HepG2 (cell line): Measurements from ENCODE around the gene SYNJ2.

Source experiments
- CBX1 ChIP-seq: IDR thresholded peaks from one replicate; pipeline ENCODE4 v1.6.1; 2016; ENCODE audit warnings: antibody characterized with exemption, low read depth
- CHD4 ChIP-seq: fragments of 200-600 bp; sonication (generic); IDR thresholded peaks from 2 replicates; pipeline ENCODE4 v1.7.0; 2017; ENCODE audit warnings: mild to moderate bottlenecking, low read length, borderline replicate concordance
- CREM ChIP-seq, 2 experiments: sonication (generic) in 1 of 2; formaldehyde crosslinking in 1 of 2; IDR thresholded peaks; 2 replicates each; pipeline versions ENCODE4 v1.4.0 to v1.6.1; 2016 to 2020; ENCODE audit warnings: antibody characterized with exemption in 1 of 2, mild to moderate bottlenecking in 1 of 2, missing genetic modification reagents in 1 of 2
- CTCF ChIP-seq: sonication (generic); formaldehyde crosslinking; IDR thresholded peaks from 2 replicates; pipeline ENCODE4 v1.5.0; 2020; ENCODE audit warnings: mild to moderate bottlenecking, missing genetic modification reagents, moderate library complexity
- HDAC6 ChIP-seq: fragments of 200-600 bp; sonication (generic); IDR thresholded peaks from 2 replicates; pipeline ENCODE4 v1.7.0; 2017; ENCODE audit warnings: mild to moderate bottlenecking, antibody characterized with exemption, low read length, low read depth
- JUND ChIP-seq: sonication (generic); formaldehyde crosslinking; IDR thresholded peaks from 2 replicates; pipeline ENCODE4 v1.8.0; 2022; ENCODE audit warnings: mild to moderate bottlenecking, missing genetic modification reagents
- POLR2AphosphoS5 ChIP-seq: IDR thresholded peaks from 2 replicates; pipeline ENCODE4 v1.6.1; 2012; ENCODE audit warnings: low read depth, low read length
- SOX6 ChIP-seq, 2 experiments: fragments of 450-650 bp in 1 of 2; sonication (generic) in 1 of 2; formaldehyde crosslinking in 1 of 2; IDR thresholded peaks; 2 replicates each; pipeline versions ENCODE4 v1.4.0 to v1.6.1; 2017 to 2020; ENCODE audit warnings: antibody characterized with exemption in 1 of 2, mild to moderate bottlenecking in 1 of 2, missing genetic modification reagents in 1 of 2
- STAT6 ChIP-seq: sonication (generic); formaldehyde crosslinking; IDR thresholded peaks from 2 replicates; pipeline ENCODE4 v1.4.0; 2020; ENCODE audit warnings: missing genetic modification reagents, mild to moderate bottlenecking, borderline replicate concordance
- TCF12 ChIP-seq, 2 experiments: fragments of 450-650 bp in 1 of 2; sonication (generic) in 1 of 2; formaldehyde crosslinking in 1 of 2; IDR thresholded peaks; 2 replicates each; pipeline versions ENCODE4 v1.6.1 to v1.8.0; 2017 to 2022; ENCODE audit warnings: antibody characterized with exemption in 1 of 2, mild to moderate bottlenecking in 1 of 2, missing genetic modification reagents in 1 of 2, moderate library complexity in 1 of 2
- ZNF280D ChIP-seq: sonication (generic); formaldehyde crosslinking; IDR thresholded peaks from 2 replicates; pipeline ENCODE4 v1.5.1; 2020; ENCODE audit warnings: mild to moderate bottlenecking, missing genetic modification reagents
- ZNF317 ChIP-seq: sonication (generic); formaldehyde crosslinking; IDR thresholded peaks from 2 replicates; pipeline ENCODE4 v1.5.0; 2020; ENCODE audit warnings: mild to moderate bottlenecking, missing genetic modification reagents
- ZNF547 ChIP-seq: sonication (generic); formaldehyde crosslinking; IDR thresholded peaks from 2 replicates; pipeline ENCODE4 v1.5.1; 2020; ENCODE audit warnings: mild to moderate bottlenecking, missing genetic modification reagents

- TF ChIP-seq ZNF280D (CRISPR knock-in tag), result no peak
- TF ChIP-seq HDAC6, result no peak
- no peak for TF ChIP-seq JUND (CRISPR knock-in tag)
- TF ChIP-seq TCF12 (IDR thresholded peaks at IDR 0.05), result no peak
- no peak for TF ChIP-seq TCF12 (CRISPR knock-in tag; IDR thresholded peaks at IDR 0.05)
- TF ChIP-seq CBX1, result no peak
- TF ChIP-seq STAT6 (CRISPR knock-in tag), result no peak
- no peak for TF ChIP-seq SOX6 (IDR thresholded peaks at IDR 0.05)
- no peak; the same call in 1 of the 2 replicates for TF ChIP-seq SOX6 (CRISPR knock-in tag; IDR thresholded peaks at IDR 0.05)
- no peak for TF ChIP-seq CREM (IDR thresholded peaks at IDR 0.05)
- no peak for TF ChIP-seq CREM (CRISPR knock-in tag; IDR thresholded peaks at IDR 0.05)
- TF ChIP-seq CTCF (CRISPR knock-in tag), result no peak; the same call in 1 of the 2 replicates
- TF ChIP-seq POLR2AphosphoS5, result no peak
- TF ChIP-seq ZNF317 (CRISPR knock-in tag), result no peak
- no peak for TF ChIP-seq ZNF547 (CRISPR knock-in tag)
- TF ChIP-seq CHD4, result no peak
Observed at GRCh38 chr6:157976345-157977175, 5.1 kb upstream of the SYNJ2 start.
